T1000 (cell line): ENCODE results near the gene SEMA4G.
"Not testable (repeated sequence)": the region's sequence is repeated elsewhere in the genome, so short reads cannot be mapped to it uniquely, and the experiment has no call there.

Experiments
- DNase-seq: peaks from one replicate; lab custom pipeline; 2025; ENCODE audit warnings: mixed read lengths; lab: John Stamatoyannopoulos, UW

SEMA4G gene

GRCh38 chr10:100970914-100971811 is 1.9 kb downstream of the SEMA4G start:
- DNase-seq: no peak

- no peak for DNase-seq
Observed at GRCh38 chr10:100972115-100972903, 3.0 kb downstream of the SEMA4G start.

GRCh38 chr10:100972904-100973535 is 3.7 kb downstream of the SEMA4G start:
- no peak for DNase-seq

- not testable (repeated sequence) for DNase-seq
Observed at GRCh38 chr10:100975397-100975796, 6.1 kb downstream of the SEMA4G start.

GRCh38 chr10:100976906-100977305 is 7.6 kb downstream of the SEMA4G start:
- DNase-seq: no peak

GRCh38 chr10:100977436-100977835 is 8.1 kb downstream of the SEMA4G start:
- no peak for DNase-seq

GRCh38 chr10:100978121-100978900 is 9.0 kb downstream of the SEMA4G start:
- DNase-seq: no peak

- no peak for DNase-seq
Observed at GRCh38 chr10:100978901-100979195, 9.5 kb downstream of the SEMA4G start.

- no peak for DNase-seq
Observed at GRCh38 chr10:100979791-100980272, 10.5 kb downstream of the SEMA4G start.

- DNase-seq: no peak
Observed at GRCh38 chr10:100980311-100980710, 11.0 kb downstream of the SEMA4G start.

- no peak for DNase-seq
Observed at GRCh38 chr10:100980711-100981110, 11.4 kb downstream of the SEMA4G start.

GRCh38 chr10:100981178-100981772 is 12.0 kb downstream of the SEMA4G start:
- no peak for DNase-seq

GRCh38 chr10:100982916-100983830 is 13.9 kb downstream of the SEMA4G start:
- no peak for DNase-seq

GRCh38 chr10:100983868-100984671 is 14.8 kb downstream of the SEMA4G start:
- DNase-seq: no peak

- DNase-seq: no peak
Observed at GRCh38 chr10:100984672-100985177, 15.4 kb downstream of the SEMA4G start.

- DNase-seq: no peak
Observed at GRCh38 chr10:100985336-100985735, 16.0 kb downstream of the SEMA4G start.

GRCh38 chr10:100986623-100986951 is 17.3 kb downstream of the SEMA4G start:
- no peak for DNase-seq

- peak; percentile 62 for DNase-seq
Observed at GRCh38 chr10:100986952-100987684, 17.8 kb downstream of the SEMA4G start, which contains the start of the genes MRPL43 and TWNK. MRPL43 (minus strand) TSS chr10:100987497; CDS start chr10:100987443, 54 bp downstream. TWNK (plus strand) TSS chr10:100987543; CDS start chr10:100988211, 668 bp downstream.
